GM19240 (cell line): ENCODE results near the gene NKAIN4.

ENCODE experiments used
- DNase-seq: peaks from one replicate; pipeline ENCODE4 v3.0.0; 2011; ENCODE audit warnings: low spot score; ENCODE audit not compliant: insufficient read length

NKAIN4 gene

GRCh38 chr20:63288581-63289251 lies 34.5 kb upstream of the NKAIN4 start:
- no peak for DNase-seq

GRCh38 chr20:63287697-63288580 lies 33.7 kb upstream of the NKAIN4 start:
- no peak for DNase-seq

- no peak for DNase-seq
These were observed 32.8 kb upstream of the NKAIN4 start for GRCh38 chr20:63286781-63287696.

- no peak for DNase-seq
These were observed 31.7 kb upstream of the NKAIN4 start for GRCh38 chr20:63285636-63286615.

GRCh38 chr20:63284981-63285524 lies 30.8 kb upstream of the NKAIN4 start:
- DNase-seq: no peak

- no peak for DNase-seq
These were observed 30.3 kb upstream of the NKAIN4 start for GRCh38 chr20:63284544-63284949.

- DNase-seq: no peak
These were observed 29.8 kb upstream of the NKAIN4 start for GRCh38 chr20:63284083-63284440.

- no peak for DNase-seq
These were observed 29.3 kb upstream of the NKAIN4 start for GRCh38 chr20:63283397-63284082.

- DNase-seq: no peak
These were observed 28.7 kb upstream of the NKAIN4 start for GRCh38 chr20:63282946-63283345.

- no peak for DNase-seq
These were observed 27.7 kb upstream of the NKAIN4 start for GRCh38 chr20:63281742-63282665.

- DNase-seq: no peak
These were observed 26.8 kb upstream of the NKAIN4 start for GRCh38 chr20:63280929-63281545.

- no peak for DNase-seq
These were observed 26.1 kb upstream of the NKAIN4 start for GRCh38 chr20:63280371-63280770.

- DNase-seq: no peak
These were observed 25.7 kb upstream of the NKAIN4 start for GRCh38 chr20:63279931-63280330.

GRCh38 chr20:63278661-63279060 lies 24.4 kb upstream of the NKAIN4 start:
- no peak for DNase-seq

- no peak for DNase-seq
These were observed 23.4 kb upstream of the NKAIN4 start for GRCh38 chr20:63277466-63278272.

- DNase-seq: no peak
These were observed 22.7 kb upstream of the NKAIN4 start for GRCh38 chr20:63276956-63277355.

GRCh38 chr20:63275825-63276224 lies 21.6 kb upstream of the NKAIN4 start:
- DNase-seq: no peak
